ENCODE data around the gene PLA2G12A.

PLA2G12A gene

DNA sequence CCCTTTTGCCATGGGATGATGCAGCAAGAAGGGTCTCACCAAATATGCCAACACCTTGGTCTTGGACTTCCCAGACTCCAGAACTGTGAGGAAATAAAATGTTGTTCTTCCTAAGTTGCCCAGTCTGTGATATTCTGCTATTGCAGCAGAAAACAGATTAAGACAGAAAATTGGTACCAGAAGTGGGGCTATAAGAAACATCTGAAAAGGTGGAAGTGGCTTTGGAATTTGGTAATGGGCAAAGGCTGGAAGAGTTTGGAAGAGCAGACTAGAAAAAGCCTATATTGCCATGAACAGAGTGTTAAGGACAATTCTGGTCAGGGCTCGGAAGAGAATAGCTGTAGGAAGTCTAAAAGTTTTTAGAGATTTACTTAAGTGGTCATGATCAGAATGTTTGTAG lies 54.0 kb downstream of the PLA2G12A start:
- DNase-seq = no peak

DNA sequence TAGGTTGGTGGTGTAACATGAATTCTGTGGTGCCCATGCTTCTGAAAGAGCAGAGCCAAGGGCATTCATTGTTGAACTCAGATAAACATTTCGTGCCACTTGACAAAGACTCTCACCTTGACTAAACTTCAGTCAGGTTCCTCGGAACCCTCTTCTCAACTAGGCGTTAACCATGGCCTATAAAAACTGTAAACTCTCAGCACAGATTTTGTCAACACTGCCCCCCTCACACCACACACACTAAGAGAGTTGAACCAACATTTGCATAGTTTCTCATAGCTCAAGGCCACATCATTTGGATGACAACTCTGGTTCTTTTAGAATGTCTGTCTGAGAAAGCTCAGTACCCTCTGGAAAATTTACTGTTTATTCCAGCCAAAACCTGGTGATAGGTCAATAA lies 54.7 kb downstream of the PLA2G12A start:
- no peak for DNase-seq

DNA sequence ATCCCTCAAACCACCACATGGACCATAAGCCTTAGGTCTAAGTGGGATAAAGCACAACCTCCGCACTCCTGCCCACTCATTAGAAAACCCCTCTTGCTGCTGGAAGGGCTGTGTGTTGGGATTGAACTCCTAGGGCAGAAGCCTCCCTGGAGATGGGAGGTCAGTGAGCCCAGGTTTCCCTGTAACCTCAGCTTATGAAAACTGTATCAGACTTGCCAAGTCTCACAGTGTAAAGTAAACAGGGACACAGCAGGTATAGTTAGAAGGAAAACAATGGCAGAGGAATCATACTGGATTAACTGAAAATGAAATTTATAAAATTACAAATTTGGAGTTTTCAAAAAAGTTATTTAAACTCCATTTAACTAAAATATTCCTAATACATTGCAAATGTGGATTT lies 56.6 kb downstream of the PLA2G12A start:
- DNase-seq = no peak

DNA sequence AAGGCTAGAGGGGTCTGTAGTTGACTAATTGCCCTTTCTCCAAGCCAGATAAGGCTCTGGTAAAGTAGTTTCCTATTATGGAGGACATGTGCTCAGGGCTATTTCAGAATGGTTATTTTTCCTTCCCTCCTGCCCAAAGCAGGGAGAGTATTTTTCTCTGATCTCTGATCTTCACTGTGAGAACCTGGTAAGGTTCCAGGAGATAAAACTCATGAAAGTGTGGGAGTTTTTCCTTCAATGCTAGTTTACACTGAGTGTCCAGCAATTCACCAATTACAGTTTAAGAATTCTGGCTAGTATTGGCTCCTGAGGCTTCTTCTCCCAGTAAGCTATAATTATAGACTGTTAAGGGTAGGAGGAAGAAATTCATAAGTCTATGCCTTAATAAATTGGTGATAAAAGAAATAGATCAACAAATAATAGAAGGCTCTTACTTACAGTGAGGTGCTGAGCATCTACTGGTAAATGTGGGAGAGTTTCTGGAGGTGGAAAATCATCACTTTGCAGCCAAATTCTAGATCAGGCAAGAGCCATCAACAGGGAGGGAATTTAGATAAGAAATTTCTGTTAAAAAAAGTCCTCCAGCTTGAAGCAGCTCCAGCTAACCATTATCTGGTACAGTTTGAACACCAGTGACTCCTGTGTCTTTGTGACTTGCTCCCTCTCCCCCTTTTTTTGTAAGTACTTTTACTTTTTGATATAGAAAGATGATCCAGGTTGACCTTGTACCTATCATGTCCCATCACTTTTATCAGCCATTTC lies 57.5 kb downstream of the PLA2G12A start:
- DNase-seq = no peak

DNA sequence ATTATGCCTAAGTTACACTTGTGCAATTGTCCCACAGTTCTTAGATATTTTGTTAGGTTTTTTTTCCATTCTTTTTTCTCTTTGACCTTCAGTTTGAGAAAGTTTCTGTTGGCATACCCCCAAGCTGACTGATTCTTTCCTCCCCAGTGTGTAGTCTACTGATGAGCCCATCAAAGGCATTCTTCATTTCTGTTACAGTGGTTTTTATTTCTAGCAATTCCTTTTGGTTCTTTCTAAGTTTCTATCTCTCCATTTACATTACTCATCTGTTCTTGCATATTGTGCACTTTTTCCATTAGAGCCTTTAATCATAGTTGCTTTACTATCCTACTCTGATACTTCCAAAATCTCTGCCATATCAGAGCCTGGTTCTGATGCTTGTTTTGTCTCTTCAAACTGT lies 58.5 kb downstream of the PLA2G12A start:
- no peak for DNase-seq

DNA sequence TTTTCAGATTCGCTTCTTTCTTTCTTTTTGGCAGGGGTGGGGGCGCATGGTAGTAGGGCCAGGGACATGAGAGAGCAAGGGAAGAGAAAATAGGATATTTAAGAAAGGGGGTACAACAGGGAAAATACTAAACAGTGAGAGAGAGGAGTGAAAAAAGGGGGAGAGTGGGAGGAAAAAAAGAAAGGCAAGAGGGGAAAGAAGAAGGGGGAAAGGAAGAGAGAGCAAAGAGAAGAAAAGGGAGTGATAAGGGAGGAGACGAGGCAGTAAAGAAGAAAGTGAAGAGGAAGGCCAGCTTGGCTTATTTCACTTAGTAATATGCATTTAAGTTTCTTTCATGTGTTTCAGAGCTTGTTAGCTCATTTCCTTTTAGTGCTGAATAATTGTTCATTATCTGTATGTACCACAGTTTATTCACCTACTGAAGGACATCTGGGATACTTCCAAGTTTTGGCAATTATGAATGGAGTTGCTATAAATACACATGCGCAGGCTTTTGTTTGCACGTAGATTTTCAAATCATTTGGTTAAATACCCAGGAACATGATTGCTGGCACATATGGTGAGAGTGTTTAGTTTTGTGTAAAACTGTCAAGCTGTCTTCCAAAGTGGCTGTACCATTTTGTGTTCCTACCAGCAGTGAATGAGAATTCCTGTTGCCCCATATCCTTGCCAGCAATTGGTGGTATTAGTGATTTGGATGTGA lies 63.9 kb downstream of the PLA2G12A start:
- no peak for DNase-seq

DNA sequence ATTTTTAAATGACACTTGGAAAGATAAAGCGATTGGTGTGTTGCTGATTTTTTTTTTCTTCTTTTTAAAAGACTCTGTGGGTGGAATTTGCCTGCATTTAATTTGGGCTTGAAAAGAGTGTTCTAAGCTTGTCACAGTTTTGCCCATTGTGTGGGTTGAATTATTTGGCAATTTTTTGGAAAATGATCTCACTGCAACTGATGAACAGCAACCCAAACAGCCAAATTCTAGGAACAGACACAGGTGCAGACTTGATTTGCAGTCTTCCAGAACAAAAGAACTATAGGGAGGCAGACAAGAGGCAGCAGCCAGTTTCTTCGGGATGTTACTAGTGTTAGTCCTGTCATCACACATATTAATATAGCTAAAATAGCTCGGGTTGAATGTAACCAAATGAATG lies 67.1 kb downstream of the PLA2G12A start:
- DNase-seq = no peak

DNA sequence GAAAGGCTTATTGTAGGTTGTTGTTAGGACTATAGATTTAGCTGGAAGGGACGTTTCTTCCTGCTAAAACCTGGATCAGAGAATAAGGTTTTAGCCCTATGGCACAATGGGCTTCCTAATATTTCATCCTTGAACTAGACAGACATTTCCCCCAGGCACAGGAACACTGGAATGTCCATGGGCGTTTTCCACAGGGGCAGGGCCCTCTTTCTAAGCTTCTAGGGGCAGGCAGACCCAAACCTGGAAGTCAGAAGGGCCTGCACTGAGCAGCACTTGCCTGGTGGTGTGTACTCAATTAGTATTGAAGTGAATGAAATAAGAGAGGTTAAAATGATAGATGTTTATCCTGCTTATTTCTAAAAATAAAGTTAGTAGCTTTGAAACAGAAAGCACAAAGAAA lies 67.8 kb downstream of the PLA2G12A start:
- DNase-seq = no peak
